Neuronal stem cell (in vitro differentiated cells): ENCODE measurements around the gene MS4A12.
"Not testable (repeated sequence)": the region's sequence is repeated elsewhere in the genome, so short reads cannot be mapped to it uniquely, and the experiment has no call there.

Source experiments
- DNase-seq: peaks from one replicate; pipeline ENCODE4 v3.0.0-alpha.2; 2013; ENCODE audit warnings: low spot score
- H2AFZ ChIP-seq: one replicate; pipeline ENCODE4 v1.6.1; 2013; ENCODE audit warnings: mild to moderate bottlenecking, low read length, inconsistent platforms
- H2AK5ac ChIP-seq: 2 replicates; pipeline ENCODE4 v1.6.1; 2013; ENCODE audit warnings: low read depth, mild to moderate bottlenecking, inconsistent platforms, low read length, moderate library complexity, mixed read lengths
- H2BK120ac ChIP-seq: 2 replicates; pipeline ENCODE4 v1.6.1; 2013; ENCODE audit warnings: low read depth, mild to moderate bottlenecking, inconsistent platforms, low read length, moderate library complexity, mixed read lengths
- H2BK12ac ChIP-seq: one replicate; pipeline ENCODE4 v1.6.1; 2013; ENCODE audit warnings: low read length, inconsistent platforms
- H2BK15ac ChIP-seq: 2 replicates; pipeline ENCODE4 v1.6.1; 2013; ENCODE audit warnings: mild to moderate bottlenecking, low read length, inconsistent platforms, mixed read lengths
- H2BK5ac ChIP-seq: one replicate; pipeline ENCODE4 v1.6.1; 2013; ENCODE audit warnings: inconsistent platforms, mild to moderate bottlenecking, low read length, moderate library complexity
- H3K14ac ChIP-seq: one replicate; pipeline ENCODE4 v1.6.1; 2013; ENCODE audit warnings: low read length, inconsistent platforms
- H3K18ac ChIP-seq: 2 replicates; pipeline ENCODE4 v1.6.1; 2013; ENCODE audit warnings: low read length, inconsistent platforms
- H3K23ac ChIP-seq: 2 replicates; pipeline ENCODE4 v1.6.1; 2013; ENCODE audit warnings: low read depth, mild to moderate bottlenecking, mixed read lengths, low read length, inconsistent platforms; ENCODE audit not compliant: poor library complexity
- H3K27ac ChIP-seq: replicated peaks from 3 replicates; pipeline ENCODE4 v1.5.1; 2013; ENCODE audit warnings: low read length, inconsistent platforms
- H3K27me3 ChIP-seq, 3 experiments: 2 replicates each; pipeline ENCODE4 v1.6.1; 2013; ENCODE audit warnings: low read length in 3 of 3, mild to moderate bottlenecking in 2 of 3, inconsistent platforms in 1 of 3, low read depth in 1 of 3, mixed read lengths in 1 of 3, moderate library complexity in 1 of 3; ENCODE audit not compliant: control insufficient read depth in 3 of 3, insufficient read depth in 3 of 3
- H3K36me3 ChIP-seq, 2 donors: replicated peaks in 1 of 2; 2 replicates each; pipeline ENCODE4 v1.6.1; 2013; ENCODE audit warnings: low read length in 2 of 2; ENCODE audit not compliant: control insufficient read depth in 2 of 2, insufficient read depth in 2 of 2
- H3K4ac ChIP-seq: 2 replicates; pipeline ENCODE4 v1.6.1; 2013; ENCODE audit warnings: inconsistent platforms, mild to moderate bottlenecking, low read length, moderate library complexity
- H3K4me1 ChIP-seq, 2 donors: 1 replicate in 1 of 2; 2 replicates in 1 of 2; pipeline ENCODE4 v1.6.1; 2013; ENCODE audit warnings: low read length in 2 of 2, low read depth in 1 of 2; ENCODE audit not compliant: control insufficient read depth in 2 of 2, insufficient read depth in 1 of 2
- H3K4me2 ChIP-seq: one replicate; pipeline ENCODE4 v1.6.1; 2013; ENCODE audit warnings: mild to moderate bottlenecking, low read length, inconsistent platforms; ENCODE audit not compliant: insufficient read depth, poor library complexity, severe bottlenecking
- H3K4me3 ChIP-seq, 2 donors: 2 replicates each; pipeline ENCODE4 v1.5.1; 2013; ENCODE audit warnings: low read length in 2 of 2, mild to moderate bottlenecking in 2 of 2, inconsistent platforms in 1 of 2, moderate library complexity in 1 of 2
- H3K79me1 ChIP-seq: one replicate; pipeline ENCODE4 v1.6.1; 2013; ENCODE audit warnings: low read depth, mild to moderate bottlenecking, inconsistent platforms, low read length, moderate library complexity
- H3K9ac ChIP-seq: one replicate; pipeline ENCODE4 v1.6.1; 2013; ENCODE audit warnings: mild to moderate bottlenecking, low read depth, low read length, inconsistent platforms; ENCODE audit not compliant: poor library complexity
- H3K9me3 ChIP-seq, 2 donors: replicated peaks in 1 of 2; 2 replicates each; pipeline versions ENCODE3 to v1.6.1; 2013; ENCODE audit warnings: low read length in 2 of 2, mild to moderate bottlenecking in 2 of 2, inconsistent platforms in 1 of 2, low read depth in 1 of 2, mixed read lengths in 1 of 2, moderate library complexity in 1 of 2; ENCODE audit not compliant: control insufficient read depth in 2 of 2, insufficient read depth in 1 of 2
- H4K8ac ChIP-seq: one replicate; pipeline ENCODE4 v1.6.1; 2013; ENCODE audit warnings: low read depth, mild to moderate bottlenecking, inconsistent platforms, low read length, moderate library complexity
- H4K91ac ChIP-seq: one replicate; pipeline ENCODE4 v1.6.1; 2013; ENCODE audit warnings: low read length, low read depth, mild to moderate bottlenecking, inconsistent platforms; ENCODE audit not compliant: poor library complexity
- WGBS, 2 donors: extraction: QIAGEN DNeasy Blood & Tissue Kit; methylation state at CpG; one replicate each; pipeline ENCODE4 v1.1.7; 2013; ENCODE audit warnings: missing lambda C conversion rate in 2 of 2, mixed read lengths in 1 of 2; ENCODE audit not compliant: insufficient read length in 2 of 2, insufficient replicate concordance in 1 of 2; ENCODE audit errors: extremely low coverage in 2 of 2; 5-methylcytosine and 5-hydroxymethylcytosine counted together

MS4A12 gene

GRCh38 chr11:60510209-60510608, 17.6 kb downstream of the MS4A12 start:
- not testable (repeated sequence) for DNase-seq, H2AK5ac ChIP-seq

GRCh38 chr11:60511393-60511792, 18.8 kb downstream of the MS4A12 start:
- Histone ChIP-seq H3K4me1 (no peaks in the 10 kb centered on the region), H2BK120ac (no peak overlapping the region), H2AK5ac (no peak overlapping the region), H3K27me3 (no peaks in the 10 kb centered on the region), H3K4me3 (no peak overlapping the region), H2BK12ac (no peak overlapping the region), H3K14ac (no peak overlapping the region), H3K23ac (no peak overlapping the region), H4K8ac (no peak overlapping the region), H2BK5ac (no peak overlapping the region), H2BK15ac (no peak overlapping the region), H3K36me3 (no peaks in the 10 kb centered on the region), H3K9ac (no peak overlapping the region), H3K18ac (no peak overlapping the region), H4K91ac (no peak overlapping the region), H3K4me2 (no peak overlapping the region), H2AFZ (no peak overlapping the region), H3K4ac (no peak overlapping the region), H3K79me1 (no peaks in the 10 kb centered on the region), H3K9me3 (no peaks in the 10 kb centered on the region), H3K27ac (no peak overlapping the region)
- DNase-seq = no peak
- no CpG with 5 or more reads among the region's 6 CpGs for WGBS, 2 donors

More at GRCh38 chr11:60510209-60510608, 17.6 kb downstream of the MS4A12 start:
- H4K91ac ChIP-seq, H2BK120ac ChIP-seq, H2BK12ac ChIP-seq, H2BK15ac ChIP-seq, H3K27me3 ChIP-seq, H3K36me3 ChIP-seq, H3K14ac ChIP-seq, H3K27ac ChIP-seq, H3K79me1 ChIP-seq, H3K4me2 ChIP-seq, H2BK5ac ChIP-seq, H3K4me1 ChIP-seq, H4K8ac ChIP-seq, H3K9ac ChIP-seq, H3K4me3 ChIP-seq, H3K9me3 ChIP-seq, H3K18ac ChIP-seq, H3K23ac ChIP-seq, H3K4ac ChIP-seq, H2AFZ ChIP-seq: not testable (repeated sequence)
- WGBS, 2 donors = no CpG with 5 or more reads among the region's 28 CpGs

- no peak overlapping the region for H2BK5ac ChIP-seq
- H3K36me3 ChIP-seq = no peaks in the 10 kb centered on the region
- H3K4me1 ChIP-seq = no peaks in the 10 kb centered on the region
- H3K4me2 ChIP-seq = no peak overlapping the region
- H3K9me3 ChIP-seq = no peaks in the 10 kb centered on the region
- H2AK5ac ChIP-seq = no peak overlapping the region
- no peak overlapping the region for H4K91ac ChIP-seq
- H3K14ac ChIP-seq = no peak overlapping the region
- no peak overlapping the region for H2BK12ac ChIP-seq
- H3K9ac ChIP-seq = no peak overlapping the region
- no peak overlapping the region for H3K4ac ChIP-seq
- no peak overlapping the region for H3K18ac ChIP-seq
- H3K27ac ChIP-seq = no peak overlapping the region
- no CpG with 5 or more reads among the region's 3 CpGs for WGBS, 2 donors
- no peak overlapping the region for H4K8ac ChIP-seq
- H2BK120ac ChIP-seq = no peak overlapping the region
- no peak overlapping the region for H2BK15ac ChIP-seq
- H3K27me3 ChIP-seq = no peaks in the 10 kb centered on the region
- H3K23ac ChIP-seq = no peak overlapping the region
- DNase-seq = no peak
- no peak overlapping the region for H2AFZ ChIP-seq
- H3K4me3 ChIP-seq = no peak overlapping the region
- H3K79me1 ChIP-seq = no peaks in the 10 kb centered on the region
Observed at GRCh38 chr11:60512651-60513225, 20.2 kb downstream of the MS4A12 start.

GRCh38 chr11:60513496-60514460, 21.2 kb downstream of the MS4A12 start:
- H2BK12ac ChIP-seq = no peak overlapping the region
- H4K8ac ChIP-seq = no peak overlapping the region
- no peak overlapping the region for H3K23ac ChIP-seq
- WGBS, 2 donors = no CpG with 5 or more reads among the region's 2 CpGs
- no peaks in the 10 kb centered on the region for H3K27me3 ChIP-seq
- no peak overlapping the region for H2AK5ac ChIP-seq
- DNase-seq = no peak
- H4K91ac ChIP-seq = no peak overlapping the region
- H3K4me1 ChIP-seq = no peaks in the 10 kb centered on the region
- no peak overlapping the region for H3K9ac ChIP-seq
- no peak overlapping the region for H2BK120ac ChIP-seq
- H2BK5ac ChIP-seq = no peak overlapping the region
- no peak overlapping the region for H3K4me2 ChIP-seq
- no peaks in the 10 kb centered on the region for H3K79me1 ChIP-seq
- H2BK15ac ChIP-seq = no peak overlapping the region
- no peak overlapping the region for H3K14ac ChIP-seq
- H3K36me3 ChIP-seq = no peaks in the 10 kb centered on the region
- no peak overlapping the region for H2AFZ ChIP-seq
- no peak overlapping the region for H3K27ac ChIP-seq
- H3K18ac ChIP-seq = no peak overlapping the region
- H3K4me3 ChIP-seq = no peak overlapping the region
- no peaks in the 10 kb centered on the region for H3K9me3 ChIP-seq
- H3K4ac ChIP-seq = no peak overlapping the region
